Measurements from ENCODE around the gene GIMAP8.

The GIMAP8 gene

GRCh38 chr7:150450491-150451001 lies at the start of gene GIMAP8:
Gene GIMAP8 (plus strand): TSS chr7:150450630. CDS start chr7:150466699, 16,069 bp downstream.
- DNase-seq (ENCODE audit: low read depth) = no peak

GRCh38 chr7:150400788-150401423 lies 49.5 kb upstream of the GIMAP8 start:
- DNase-seq (ENCODE audit: low read depth) = no peak

- no peak for DNase-seq (ENCODE audit: low read depth)
Measured at GRCh38 chr7:150401424-150401790, 49.0 kb upstream of the GIMAP8 start.

GRCh38 chr7:150401861-150402631 lies 48.4 kb upstream of the GIMAP8 start:
- no peak for DNase-seq (ENCODE audit: low read depth)

- no peak for DNase-seq (ENCODE audit: low read depth)
Measured at GRCh38 chr7:150402671-150403321, 47.6 kb upstream of the GIMAP8 start.

- no peak for DNase-seq (ENCODE audit: low read depth)
Measured at GRCh38 chr7:150403376-150404171, 46.9 kb upstream of the GIMAP8 start.

GRCh38 chr7:150404172-150404804 lies 46.1 kb upstream of the GIMAP8 start:
- DNase-seq (ENCODE audit: low read depth) = no peak

- peak; percentile 55 for DNase-seq (ENCODE audit: low read depth)
Measured at GRCh38 chr7:150404805-150405583, 45.4 kb upstream of the GIMAP8 start.

- DNase-seq (ENCODE audit: low read depth) = no peak
Measured at GRCh38 chr7:150405584-150406311, 44.7 kb upstream of the GIMAP8 start.

GRCh38 chr7:150406312-150406566 lies 44.2 kb upstream of the GIMAP8 start:
- DNase-seq (ENCODE audit: low read depth) = no peak

- no peak for DNase-seq (ENCODE audit: low read depth)
Measured at GRCh38 chr7:150406567-150407421, 43.6 kb upstream of the GIMAP8 start.

GRCh38 chr7:150407588-150408392 lies 42.6 kb upstream of the GIMAP8 start:
- DNase-seq (ENCODE audit: low read depth) = no peak

- DNase-seq (ENCODE audit: low read depth) = no peak
Measured at GRCh38 chr7:150408393-150409299, 41.8 kb upstream of the GIMAP8 start.

GRCh38 chr7:150409300-150410030 lies 41.0 kb upstream of the GIMAP8 start:
- DNase-seq (ENCODE audit: low read depth) = no peak

- DNase-seq (ENCODE audit: low read depth) = no peak
Measured at GRCh38 chr7:150410131-150410530, 40.3 kb upstream of the GIMAP8 start.

- DNase-seq (ENCODE audit: low read depth) = no peak
Measured at GRCh38 chr7:150410680-150411346, 39.6 kb upstream of the GIMAP8 start.

Data from stimulated activated CD8-positive, alpha-beta memory T cell treated with anti-CD3 and anti-CD28 coated beads, Interleukin-15, amount 100 ng/mL, for 24 hours (primary cell).